Panc1 (cell line): ENCODE data around the gene PSMG1.

Source experiments
- CTCF ChIP-seq: fragments of 450-650 bp; IDR thresholded peaks from 2 replicates; pipeline ENCODE4 v1.5.1; 2017; ENCODE audit warnings: mild to moderate bottlenecking
- TCF7L2 ChIP-seq: IDR thresholded peaks from 2 replicates; pipeline ENCODE4 v1.6.1; 2011; ENCODE audit warnings: mild to moderate bottlenecking, low read depth, low read length, inconsistent platforms

DNA sequence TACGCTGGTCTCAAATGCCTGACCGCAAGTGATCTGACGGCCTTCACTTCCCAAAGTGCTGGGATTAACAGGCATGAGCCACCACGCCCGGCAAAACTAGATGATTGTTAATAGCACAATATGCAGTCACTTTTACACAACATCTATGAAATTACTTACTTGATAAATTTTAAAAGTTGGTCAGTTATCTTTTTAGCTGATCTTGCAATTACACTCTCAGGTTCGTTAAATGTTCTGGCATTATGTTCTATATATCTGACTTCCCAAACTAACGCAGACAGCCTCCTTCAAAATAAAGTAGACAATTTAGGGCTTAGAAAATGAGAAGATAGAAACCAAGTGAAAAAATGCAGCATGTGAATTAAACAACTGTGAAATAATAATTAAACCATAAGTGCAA is 31.8 kb upstream of the PSMG1 start:
- TF ChIP-seq CTCF = no peak
- no peak for TF ChIP-seq TCF7L2
